HG03442 (cell line): ENCODE data around the gene LRRC27.

Source experiments
- ATAC-seq: cut with Tn5 transposase; IDR thresholded peaks from one replicate; pipeline ENCODE4 v1.9.1; 2021; ENCODE audit warnings: mild to moderate bottlenecking, moderate library complexity; ENCODE audit not compliant: unreplicated experiment

The LRRC27 gene

DNA sequence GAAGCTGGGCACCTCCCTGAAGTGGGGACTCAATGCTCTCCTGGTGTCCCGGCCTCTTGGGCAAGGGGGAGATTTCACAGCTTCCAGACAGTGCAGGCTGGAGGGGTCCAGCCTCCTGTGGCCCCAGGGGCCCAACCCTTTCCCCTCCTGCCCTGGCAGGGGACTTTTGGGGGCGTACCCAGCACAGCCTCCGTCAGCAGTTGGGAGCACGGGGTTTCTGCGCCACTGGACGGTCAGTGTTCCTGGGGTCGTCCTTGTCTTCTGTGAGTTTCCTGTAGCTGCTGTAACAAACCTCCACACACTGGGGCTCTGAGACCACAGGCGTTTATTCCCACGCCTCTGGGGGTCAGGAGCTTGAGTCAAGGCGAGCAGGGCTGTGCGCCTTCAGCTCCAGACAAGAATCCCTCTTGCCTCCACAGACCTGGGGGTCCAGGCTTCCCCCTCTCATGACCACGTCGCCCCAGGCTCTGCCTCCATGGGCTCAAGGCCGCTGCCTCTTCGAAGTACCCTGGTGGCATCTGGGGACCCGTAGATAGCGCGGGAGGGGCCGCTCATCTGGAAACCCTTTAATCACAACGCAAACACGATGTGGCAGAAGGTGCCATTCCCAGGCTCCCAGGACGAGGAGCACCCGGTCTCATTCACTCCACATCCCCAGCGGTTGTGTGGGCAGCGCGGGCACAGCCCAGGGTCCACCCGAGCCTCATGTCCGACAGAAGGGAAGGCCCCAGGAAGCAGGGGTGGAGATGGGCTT, 79.0 kb downstream of the LRRC27 start:
- ATAC-seq = no peak

DNA sequence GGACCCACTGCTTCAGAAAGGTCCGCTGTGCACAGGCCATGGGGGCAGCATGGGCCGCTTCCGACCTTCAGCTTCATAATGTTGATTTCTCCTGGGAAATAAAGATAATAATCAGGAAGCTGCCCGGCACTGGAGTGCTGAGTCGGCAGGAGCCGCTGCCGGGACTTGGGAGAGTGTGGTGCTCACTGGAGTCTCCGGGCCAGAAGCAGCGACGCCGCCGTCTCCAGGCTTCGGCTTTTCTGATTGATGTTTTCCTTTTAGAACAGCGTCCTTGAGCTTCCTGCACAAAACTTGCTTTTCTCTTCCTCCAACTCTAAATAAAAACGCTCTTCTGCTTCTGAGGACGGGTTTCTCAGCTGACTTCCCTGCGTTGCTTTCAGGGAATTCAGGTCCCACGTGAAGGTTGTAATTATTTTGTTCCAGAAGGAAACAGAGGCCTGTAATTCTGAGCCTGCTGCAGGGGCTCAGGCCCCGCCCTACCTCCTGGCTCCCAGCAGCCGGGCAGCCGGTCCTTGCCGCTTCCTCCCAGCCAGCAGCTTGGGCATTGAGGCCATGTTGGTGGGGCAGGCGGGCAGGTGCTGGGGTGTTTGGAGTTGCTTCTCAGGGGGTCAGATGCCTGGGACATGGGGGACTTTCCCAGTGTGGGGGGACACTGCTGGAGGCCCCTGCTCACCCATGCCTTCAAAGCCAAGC, 79.7 kb downstream of the LRRC27 start:
- no peak for ATAC-seq

DNA sequence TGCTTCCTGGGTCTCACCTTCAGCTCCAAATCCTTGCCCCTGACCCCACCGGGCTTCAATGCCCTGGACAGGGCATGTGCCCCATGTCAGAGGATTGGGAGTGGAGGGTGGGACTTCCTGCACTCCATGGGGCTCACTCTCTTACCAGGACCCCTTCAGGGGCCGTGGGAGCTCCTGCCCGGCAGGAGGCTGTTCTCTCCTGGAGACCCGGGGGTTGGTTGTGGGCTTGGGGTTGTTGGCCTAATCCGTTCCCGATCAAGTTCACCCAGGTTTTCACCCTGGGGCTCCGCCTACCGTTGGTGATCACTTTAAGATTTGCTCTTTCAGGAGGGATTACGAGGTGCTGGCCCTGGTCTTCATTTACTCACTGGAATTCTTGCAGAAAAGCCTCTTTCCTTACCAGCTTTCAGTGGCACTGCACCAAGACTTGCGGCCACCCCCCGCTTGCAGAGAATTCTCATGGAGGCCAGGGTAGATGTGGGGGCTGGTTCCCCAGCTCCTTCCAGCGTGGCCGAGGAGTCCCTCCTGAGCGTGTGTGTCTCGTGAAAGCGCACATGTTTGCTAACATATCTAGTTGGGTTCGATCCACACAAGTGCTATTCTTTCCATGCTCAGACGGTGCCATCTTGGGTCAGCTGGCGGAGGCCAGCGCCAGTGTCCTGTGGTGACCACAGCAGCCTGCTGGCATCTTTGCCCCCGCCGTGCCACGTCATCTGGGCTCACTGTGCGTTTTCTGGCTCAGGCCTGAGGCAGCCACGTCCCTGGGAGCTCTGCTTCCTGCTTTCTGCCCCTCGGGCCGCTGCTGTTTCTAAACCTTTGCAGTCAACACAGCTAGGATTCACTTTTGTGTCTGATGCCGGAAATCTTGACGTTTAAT, 80.6 kb downstream of the LRRC27 start:
- ATAC-seq = no peak

DNA sequence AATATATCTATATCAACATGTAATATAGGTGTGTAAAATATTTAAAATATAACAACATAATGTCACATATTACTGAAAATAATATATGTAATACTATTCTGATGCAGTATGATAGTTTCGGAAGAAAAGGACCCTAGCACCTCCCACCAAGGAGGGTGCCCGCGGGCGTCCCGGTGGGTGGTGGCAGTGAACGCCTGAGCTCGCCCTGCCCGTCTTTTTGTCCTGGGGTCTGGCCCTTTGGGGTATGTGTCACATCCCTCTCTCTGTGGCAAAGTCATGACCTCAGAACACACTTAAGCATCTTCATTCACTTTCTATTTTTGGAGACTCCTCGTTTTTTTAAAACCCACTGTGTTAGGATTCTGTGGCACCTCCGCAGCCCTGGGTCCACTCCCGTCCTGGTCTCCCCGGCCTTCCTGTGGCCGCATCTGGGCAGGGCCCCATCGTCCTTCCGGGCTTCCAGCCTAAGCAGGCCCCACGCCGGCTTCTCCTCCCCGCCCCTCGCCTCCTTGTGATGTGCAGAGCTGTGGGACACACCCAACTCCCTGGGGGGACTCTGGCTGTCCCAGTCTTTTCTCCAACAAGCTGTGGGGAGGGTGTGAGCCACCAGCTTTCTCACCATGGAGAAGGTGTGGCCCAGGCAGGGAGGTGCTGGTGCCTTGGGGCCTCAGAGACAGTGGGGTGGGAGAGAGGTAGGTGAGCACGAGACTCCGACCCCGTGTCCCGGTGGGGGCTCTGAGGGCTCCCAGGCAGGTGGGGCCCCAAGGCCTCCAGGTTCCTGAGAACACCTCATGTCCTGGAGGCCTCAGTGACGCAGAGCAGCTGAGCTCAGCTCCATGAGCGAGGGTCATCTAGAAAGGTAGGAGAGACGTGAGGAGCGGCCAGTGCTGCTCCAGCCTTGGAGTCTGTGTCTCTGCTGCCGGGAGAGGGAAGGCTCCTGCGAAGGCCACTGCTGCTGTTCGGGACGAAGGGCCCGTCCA, 81.5 kb downstream of the LRRC27 start:
- ATAC-seq = no peak

DNA sequence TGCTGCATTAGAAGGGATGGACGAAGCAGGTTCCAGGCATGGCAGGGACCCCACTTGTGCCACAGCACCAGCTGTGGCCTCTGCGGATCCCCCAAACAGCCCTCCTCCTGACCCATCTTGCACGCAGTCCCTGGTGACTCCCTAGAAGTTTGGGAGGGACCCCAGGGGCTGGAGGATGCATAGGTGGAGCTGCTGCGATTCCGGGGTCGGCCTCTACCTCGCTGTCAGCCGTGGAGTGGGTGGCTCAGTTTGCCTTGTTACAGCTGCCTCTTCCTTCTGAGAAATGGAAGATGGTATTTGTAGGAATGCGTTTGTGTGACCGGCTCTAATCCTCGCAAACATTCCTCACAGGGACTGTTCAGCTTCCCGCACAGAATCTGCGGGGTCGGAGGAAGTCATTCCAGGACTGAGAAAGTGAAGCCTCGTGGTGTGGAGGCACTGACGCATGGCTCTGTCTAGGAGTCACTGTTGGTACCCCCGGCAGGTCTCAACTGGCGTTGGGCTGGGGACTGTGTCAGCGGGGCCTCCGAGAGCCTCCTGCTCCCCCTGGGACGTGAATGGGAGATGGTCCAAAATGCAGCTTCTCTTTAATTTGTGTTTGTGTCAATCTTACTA, 82.5 kb downstream of the LRRC27 start:
- ATAC-seq = no peak

DNA sequence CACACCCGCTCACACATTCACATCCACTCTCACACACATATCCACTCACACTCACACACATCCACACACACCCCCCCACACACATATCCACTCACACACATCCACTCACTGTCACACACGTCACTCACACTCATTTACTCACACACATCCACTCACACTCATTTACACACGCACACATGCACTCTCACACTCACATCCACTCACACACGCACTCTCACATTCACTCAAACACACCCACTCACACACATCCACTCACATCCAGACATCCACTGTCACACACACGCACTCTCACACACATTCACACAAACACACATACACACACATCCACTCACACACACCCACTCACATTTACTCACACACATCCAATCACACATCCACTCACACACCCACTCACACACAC, 83.3 kb downstream of the LRRC27 start:
- ATAC-seq = no peak

DNA sequence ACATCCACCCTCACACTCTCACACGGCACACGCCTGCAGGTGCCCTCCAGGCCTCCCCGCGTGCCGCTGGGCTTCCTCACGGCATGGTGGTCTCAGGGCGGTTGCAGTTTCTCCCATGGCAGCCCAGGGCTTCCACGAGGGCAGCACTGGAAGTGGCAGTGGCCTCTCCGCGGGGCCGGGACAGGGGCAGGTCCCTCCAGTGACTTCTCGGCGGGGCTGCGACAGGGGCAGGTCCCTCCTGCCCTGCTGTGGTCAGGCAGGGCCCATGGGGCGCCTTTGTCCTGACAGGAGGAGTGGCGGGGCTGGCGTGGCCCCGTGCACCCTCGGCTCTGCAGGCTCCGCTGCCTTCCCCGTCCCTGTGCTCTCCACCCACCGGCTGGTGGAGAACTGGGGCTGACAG, 84.0 kb downstream of the LRRC27 start:
- no peak for ATAC-seq

DNA sequence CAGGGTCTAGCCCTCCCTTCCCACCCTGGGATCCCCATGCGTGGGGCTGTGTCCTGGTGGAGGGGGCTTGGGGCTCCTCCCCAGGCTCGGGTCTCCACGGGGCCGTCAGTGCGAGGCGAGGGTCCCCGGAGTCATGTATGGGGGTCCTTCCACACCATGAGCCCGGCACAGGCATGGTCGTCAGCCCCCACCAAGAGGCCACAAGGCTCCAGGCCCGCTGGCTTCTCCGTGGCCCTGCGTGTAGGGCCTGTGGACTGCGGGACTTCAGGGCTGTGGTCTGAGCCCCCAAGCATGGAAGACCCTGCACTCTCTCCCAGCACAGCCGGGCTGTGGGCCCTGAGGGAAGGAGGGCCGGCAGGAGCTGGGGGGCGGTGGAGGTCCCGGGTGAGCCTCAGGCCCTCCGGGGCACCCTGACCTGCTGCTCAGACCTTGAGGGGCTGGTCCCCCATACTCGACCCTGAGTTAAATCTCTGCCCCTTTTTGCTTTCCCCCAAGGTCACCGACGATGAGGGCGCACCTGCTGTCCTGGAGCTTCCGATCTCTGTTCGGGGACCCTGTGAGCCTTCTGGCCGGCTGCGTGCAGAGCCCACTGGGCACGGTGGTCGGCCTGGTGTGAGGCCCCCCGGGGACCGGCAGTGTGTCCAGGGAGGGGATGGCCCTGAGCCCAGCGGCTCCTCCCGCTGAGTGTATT, 84.7 kb downstream of the LRRC27 start:
- no peak for ATAC-seq

DNA sequence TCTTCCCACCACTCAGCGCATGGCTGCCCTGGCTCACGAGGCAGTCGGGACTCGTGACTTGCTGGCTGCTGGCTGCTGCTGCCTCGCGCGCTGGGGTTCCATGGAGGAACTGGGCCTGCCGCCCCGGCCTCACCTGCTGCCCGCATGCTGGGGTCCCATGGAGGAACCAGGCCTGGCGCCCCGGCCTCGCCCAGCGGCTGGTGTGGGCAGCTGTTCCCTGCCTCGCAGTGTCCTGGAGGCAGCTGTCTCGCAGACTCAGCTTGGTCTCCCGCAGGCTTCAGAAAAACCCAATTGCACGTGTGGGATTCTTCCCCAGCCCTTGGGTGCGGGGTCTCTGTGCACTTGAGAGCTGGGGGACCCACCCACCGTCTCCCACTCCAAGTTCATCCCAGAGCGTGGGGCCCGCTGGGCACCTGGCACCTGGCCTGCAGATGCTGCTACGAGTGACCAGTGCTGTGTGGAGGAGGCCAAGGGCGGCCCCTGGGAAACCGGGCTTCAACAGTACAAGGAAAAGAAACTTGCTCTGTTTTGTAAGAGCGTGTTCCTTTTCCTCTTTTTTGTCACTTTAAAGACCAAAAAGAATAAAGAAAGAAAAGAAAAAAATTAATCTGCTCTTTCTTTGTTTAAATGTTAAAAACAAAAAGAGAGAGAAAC, 85.4 kb downstream of the LRRC27 start:
- no peak for ATAC-seq

DNA sequence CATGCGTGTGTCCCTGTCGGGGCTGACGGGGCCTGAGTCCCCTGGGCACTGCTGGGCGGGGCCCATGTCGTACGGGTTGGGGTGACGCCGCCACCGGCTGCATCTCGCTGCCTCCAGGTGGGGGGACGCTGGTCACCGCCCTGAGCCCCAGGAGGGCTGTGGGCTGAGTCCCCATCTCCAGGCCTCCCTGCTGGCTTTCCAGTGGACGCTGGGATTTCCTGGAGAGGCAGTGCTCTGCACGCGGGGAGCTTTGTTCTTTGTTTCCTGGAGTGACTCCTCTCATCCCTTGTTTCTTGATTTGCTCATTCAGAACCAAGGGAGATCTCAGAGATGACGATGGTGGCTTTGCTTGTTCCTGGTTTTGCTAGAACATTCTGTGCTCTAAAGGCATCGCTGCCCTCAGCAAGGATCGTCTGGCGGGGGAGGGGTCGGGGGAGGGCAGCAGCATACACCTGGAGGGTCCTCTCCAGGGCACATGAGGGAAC, 86.0 kb downstream of the LRRC27 start:
- ATAC-seq = no peak

DNA sequence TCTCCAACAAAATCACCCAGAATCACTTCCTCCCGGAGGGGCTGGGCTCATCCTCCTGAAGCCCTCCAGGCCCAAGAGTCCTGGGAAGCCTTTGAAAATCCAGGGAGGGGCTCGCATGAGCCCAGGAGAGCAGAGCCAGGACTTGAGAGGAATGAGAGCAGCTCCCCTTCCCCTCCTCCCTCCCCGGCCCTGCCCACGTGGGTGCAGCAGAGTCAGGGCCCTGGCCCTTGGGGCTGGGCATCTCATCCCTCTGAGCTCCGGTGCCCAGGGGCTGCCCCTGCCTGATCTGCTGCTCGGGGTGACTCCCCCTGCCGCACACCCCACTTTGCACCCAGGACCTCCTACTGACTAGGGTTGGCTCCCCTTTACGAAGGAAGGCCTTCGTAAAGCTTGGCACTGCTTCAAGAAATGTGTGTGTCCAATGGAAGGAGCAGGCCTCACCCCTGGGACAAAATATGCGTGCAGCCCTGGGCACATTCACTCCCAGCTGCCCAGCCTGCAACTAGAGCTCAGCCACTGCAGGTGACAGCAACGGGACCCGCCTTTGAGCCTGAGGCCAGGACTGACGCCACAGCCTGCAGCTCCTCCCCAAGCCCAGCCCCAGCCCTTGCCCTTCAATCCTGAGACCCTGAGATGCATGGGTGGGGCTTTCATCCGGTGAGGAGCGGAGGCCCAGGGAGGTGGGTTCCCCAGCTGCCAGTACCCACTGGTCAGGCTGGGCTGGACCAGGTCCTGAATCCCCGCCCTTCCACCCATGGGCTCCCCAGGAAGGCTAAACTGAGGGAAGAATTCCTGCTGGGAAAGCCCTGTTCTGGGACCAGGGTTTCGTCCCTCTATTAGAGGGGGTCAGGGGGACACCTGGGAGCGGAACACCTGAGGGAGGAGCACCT, 86.8 kb downstream of the LRRC27 start:
- no peak for ATAC-seq

DNA sequence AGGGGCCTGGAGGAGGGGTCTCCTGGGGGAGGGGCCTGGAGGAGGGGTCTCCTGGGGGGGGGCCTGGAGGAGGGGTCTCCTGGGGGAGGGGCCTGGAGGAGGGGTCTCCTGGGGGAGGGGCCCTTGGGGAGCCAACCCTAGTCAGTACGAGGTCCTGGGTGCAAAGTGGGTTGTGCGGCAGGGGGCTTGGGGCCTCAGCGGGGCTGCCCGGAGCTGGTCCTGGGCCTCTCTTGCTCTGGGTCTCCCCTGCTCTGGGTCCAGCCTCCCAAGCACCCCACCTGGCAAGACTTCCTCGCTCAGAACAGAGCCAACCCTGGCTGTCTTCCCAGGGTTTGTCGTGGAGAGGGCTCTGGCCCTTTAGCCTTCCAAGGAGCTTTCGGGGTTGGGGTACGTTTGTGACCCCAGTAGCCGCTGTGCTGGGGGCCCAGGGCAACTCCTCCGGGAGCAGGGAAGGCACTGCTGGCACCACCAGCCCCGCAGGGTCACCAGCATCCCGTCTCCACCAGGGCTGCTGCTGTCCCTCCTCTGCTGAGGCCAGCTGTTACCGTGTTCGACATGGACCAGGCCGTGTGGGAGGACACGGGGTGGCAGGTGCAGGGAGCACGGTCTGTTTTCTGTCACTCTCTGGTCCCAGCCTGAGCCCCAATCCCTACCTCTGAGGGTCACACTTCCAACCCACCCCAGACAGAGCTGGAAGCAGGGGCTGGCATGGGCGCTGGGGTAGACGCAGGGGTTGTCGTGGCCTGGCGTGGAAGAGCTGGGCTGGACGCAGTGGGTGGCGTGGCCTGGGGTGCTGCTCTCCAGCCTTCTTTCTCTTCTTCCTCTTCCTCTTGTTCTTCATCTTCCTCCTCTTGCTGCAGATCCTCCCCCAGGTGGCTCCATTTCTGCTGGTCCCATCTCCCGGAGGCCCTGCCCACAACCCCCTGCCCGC, 87.8 kb downstream of the LRRC27 start:
- ATAC-seq = no peak

DNA sequence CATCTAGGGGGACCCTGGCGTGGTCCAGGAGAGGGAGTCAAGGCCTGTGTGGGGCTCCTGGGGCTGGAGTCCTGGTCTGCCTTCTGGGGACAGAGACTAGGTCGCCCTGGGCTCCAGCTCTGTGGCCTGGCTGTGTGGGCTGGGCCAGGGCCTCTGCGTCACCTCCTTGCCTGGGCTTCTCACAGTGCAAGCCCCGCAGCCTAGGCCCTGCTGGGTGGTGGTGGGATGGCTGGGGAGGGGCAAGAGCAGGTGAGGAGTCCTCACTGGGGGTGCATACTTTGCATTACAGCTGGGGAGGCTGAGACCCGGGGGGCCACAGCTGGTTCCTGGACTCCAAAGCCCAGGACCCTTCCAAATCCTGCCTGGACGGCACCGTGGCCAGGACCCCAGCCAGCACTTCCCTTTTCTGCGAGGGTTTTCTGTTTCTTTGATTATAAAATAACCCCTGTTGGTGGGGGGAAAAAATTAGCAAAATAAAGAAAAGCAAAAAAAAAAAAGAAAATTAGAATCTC, 88.5 kb downstream of the LRRC27 start:
- no peak for ATAC-seq

DNA sequence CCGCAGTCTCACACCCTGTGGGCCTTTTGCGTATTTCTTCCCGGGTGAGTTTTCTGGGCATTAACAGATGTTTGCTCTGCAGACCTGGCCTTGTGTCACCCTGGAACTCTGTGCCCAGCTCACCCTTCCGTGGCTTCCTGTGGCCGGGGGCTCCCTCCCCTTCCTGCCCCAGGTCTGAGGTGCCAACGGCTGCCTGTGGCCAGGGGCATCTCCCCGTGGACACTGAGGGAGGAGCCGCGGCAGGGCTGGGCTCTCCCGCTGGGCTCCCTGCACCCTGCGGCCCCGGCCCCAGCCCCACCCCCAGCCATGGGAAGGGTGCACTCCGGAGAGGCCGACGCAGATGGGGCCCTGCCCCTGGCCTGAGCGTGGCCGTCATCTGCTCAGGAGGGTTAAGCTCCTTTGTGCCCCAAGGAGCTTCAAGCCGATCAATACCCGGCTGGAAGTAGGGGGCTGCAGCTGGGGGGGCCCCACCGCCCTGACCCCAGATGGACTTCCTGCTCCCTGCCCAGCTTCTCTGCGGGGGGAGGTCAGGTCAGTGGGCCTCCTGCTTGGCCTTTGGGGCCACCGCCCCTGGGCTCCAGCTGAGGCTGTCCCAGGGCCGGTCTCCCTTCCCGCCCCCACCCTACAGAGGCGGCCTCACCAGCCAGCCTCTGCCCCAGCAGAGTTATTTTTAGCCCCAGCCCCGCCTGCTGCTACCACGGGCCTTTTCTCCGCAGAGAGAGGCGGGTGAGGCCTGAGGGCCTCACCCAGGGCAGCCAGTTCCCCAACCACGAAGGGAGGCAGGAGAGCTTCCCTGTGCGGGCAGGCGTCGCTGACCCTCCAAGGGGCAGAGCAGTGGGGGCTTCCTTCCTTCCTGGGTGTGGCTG, 89.2 kb downstream of the LRRC27 start:
- ATAC-seq = no peak
